SK-N-SH (cell line): ENCODE data around the gene FRYL. TPM values are rescaled to one million over a fixed set of nuclear protein-coding genes. Genes with fewer than 3 reads are reported as not detected.
"Not testable (repeated sequence)": the region's sequence is repeated elsewhere in the genome, so short reads cannot be mapped to it uniquely, and the experiment has no call there.

Experiments
- CTCF ChIA-PET: fragments of 300-600, 350-600 bp; formaldehyde crosslinking; extraction: SDS; loops from one replicate; lab custom pipeline; 2021; lab: Yijun Ruan, JAX
- POLR2A ChIA-PET: fragments of 350-600 bp; sonication (Branson Sonifier 250); formaldehyde crosslinking; extraction: SDS; loops from one replicate; lab custom pipeline; 2020; ENCODE audit warnings: antibody characterized with exemption, inconsistent platforms; lab: Yijun Ruan, JAX
- DNase-seq: peaks from one replicate; pipeline ENCODE4 v3.0.0; 2012
- H2AFZ ChIP-seq: fragments of 200-600 bp; sonication (generic); 2 replicates; pipeline ENCODE4 v1.8.1; 2016; ENCODE audit warnings: antibody characterized with exemption, mild to moderate bottlenecking, low read depth
- H3F3A ChIP-seq: fragments of 200-600 bp; sonication (generic); replicated peaks from 2 replicates; pipeline ENCODE3; 2016; ENCODE audit warnings: antibody characterized with exemption, mild to moderate bottlenecking; ENCODE audit not compliant: insufficient read depth
- H3K27ac ChIP-seq, 2 experiments: fragments of 200-500 bp in 1 of 2; fragments of 200-600 bp in 1 of 2; sonication (Bioruptor generic) in 1 of 2; sonication (generic), shearing (Covaris generic) in 1 of 2; 2 replicates each; pipeline versions ENCODE4 v1.5.1 to v1.6.1; 2014 to 2016; ENCODE audit warnings: low read depth in 2 of 2, inconsistent platforms in 1 of 2, low read length in 1 of 2, mild to moderate bottlenecking in 1 of 2, mixed read lengths in 1 of 2
- H3K27me3 ChIP-seq: fragments of 200-600 bp; sonication (generic), shearing (Covaris generic); 2 replicates; pipeline ENCODE4 v1.6.1; 2016; ENCODE audit warnings: mixed run types; ENCODE audit not compliant: insufficient read depth
- H3K36me3 ChIP-seq, 2 experiments: fragments of 200-500 bp in 1 of 2; fragments of 200-600 bp in 1 of 2; sonication (Bioruptor generic) in 1 of 2; sonication (generic) in 1 of 2; replicated peaks in 1 of 2; 2 replicates each; pipeline versions ENCODE3 to v1.5.1; 2014 to 2016; ENCODE audit warnings: low read length in 1 of 2, mild to moderate bottlenecking in 1 of 2; ENCODE audit not compliant: insufficient read depth in 2 of 2, control insufficient read depth in 1 of 2
- H3K4me1 ChIP-seq, 2 experiments: fragments of 200-500 bp in 1 of 2; fragments of 200-600 bp in 1 of 2; sonication (Bioruptor generic) in 1 of 2; sonication (generic), shearing (Covaris generic) in 1 of 2; 2 replicates each; pipeline versions ENCODE4 v1.5.1 to v1.6.1; 2014 to 2016; ENCODE audit warnings: low read depth in 1 of 2, low read length in 1 of 2, mixed run types in 1 of 2; ENCODE audit not compliant: insufficient read depth in 2 of 2, control insufficient read depth in 1 of 2
- H3K4me2 ChIP-seq: fragments of 200-600 bp; sonication (generic), shearing (Covaris generic); 2 replicates; pipeline ENCODE4 v1.6.1; 2017; ENCODE audit warnings: mixed run types
- H3K4me3 ChIP-seq, 2 experiments: fragments of 200-500 bp in 1 of 2; fragments of 200-600 bp in 1 of 2; sonication (Bioruptor generic) in 1 of 2; sonication (generic), shearing (Covaris generic) in 1 of 2; 2 replicates each; pipeline versions ENCODE4 v1.5.1 to v1.8.1; 2014 to 2016; ENCODE audit warnings: low read depth in 2 of 2, inconsistent platforms in 1 of 2, low read length in 1 of 2, mild to moderate bottlenecking in 1 of 2, mixed read lengths in 1 of 2, moderate library complexity in 1 of 2
- H3K79me2 ChIP-seq: fragments of 200-600 bp; sonication (generic); 2 replicates; pipeline ENCODE4 v1.8.1; 2017; ENCODE audit warnings: mild to moderate bottlenecking; ENCODE audit not compliant: insufficient read depth
- H3K9ac ChIP-seq: fragments of 200-600 bp; sonication (generic); 2 replicates; pipeline ENCODE4 v1.6.1; 2017; ENCODE audit warnings: mixed run types
- H3K9me2 ChIP-seq: fragments of 200-600 bp; sonication (generic); 2 replicates; pipeline ENCODE4 v1.6.1; 2017; ENCODE audit warnings: mixed run types
- H3K9me3 ChIP-seq: fragments of 200-600 bp; sonication (generic); 2 replicates; pipeline ENCODE4 v1.6.1; 2017; ENCODE audit warnings: mixed run types, mild to moderate bottlenecking, moderate library complexity
- H4K20me1 ChIP-seq: fragments of 200-600 bp; sonication (generic); 2 replicates; pipeline ENCODE4 v1.6.1; 2017; ENCODE audit warnings: mild to moderate bottlenecking, mixed run types; ENCODE audit not compliant: insufficient read depth
- CHD2 ChIP-seq: fragments of 150-350 bp; IDR thresholded peaks from 2 replicates; pipeline ENCODE4 v1.6.1; 2018; ENCODE audit warnings: low read length; ENCODE audit not compliant: partially characterized antibody
- ELF1 ChIP-seq: IDR thresholded peaks from 2 replicates; pipeline ENCODE4 v1.4.0; 2012
- EP300 ChIP-seq, 2 experiments: IDR thresholded peaks; 2 replicates each; pipeline versions ENCODE4 v1.4.0 to v1.6.1; 2012; ENCODE audit warnings: borderline replicate concordance in 1 of 2, low read depth in 1 of 2, low read length in 1 of 2
- EZH2phosphoT487 ChIP-seq: fragments of 200-600 bp; sonication (generic); IDR thresholded peaks from 2 replicates; pipeline ENCODE4 v1.6.1; 2017; ENCODE audit warnings: low read depth, mixed run types, mild to moderate bottlenecking, antibody characterized with exemption, moderate library complexity, borderline replicate concordance
- FOXJ3 ChIP-seq: sonication (generic); formaldehyde crosslinking; IDR thresholded peaks from 2 replicates; pipeline ENCODE4 v1.5.1; 2020; ENCODE audit warnings: mild to moderate bottlenecking, missing genetic modification reagents
- FOXM1 ChIP-seq: IDR thresholded peaks from 2 replicates; pipeline ENCODE4 v1.4.0; 2012; ENCODE audit warnings: low read depth, mild to moderate bottlenecking
- MXI1 ChIP-seq: IDR thresholded peaks from 2 replicates; pipeline ENCODE4 v1.6.1; 2012; ENCODE audit warnings: mild to moderate bottlenecking, low read depth, low read length, improper control_type of control experiment
- RAD21 ChIP-seq: IDR thresholded peaks from 2 replicates; pipeline ENCODE4 v1.6.1; 2012; ENCODE audit warnings: mild to moderate bottlenecking, low read length
- RCOR1 ChIP-seq: fragments of 150-350 bp; IDR thresholded peaks from 2 replicates; pipeline ENCODE4 v1.6.1; 2017; ENCODE audit warnings: antibody characterized with exemption, low read length
- SMC3 ChIP-seq: IDR thresholded peaks from 2 replicates; pipeline ENCODE4 v1.6.1; 2012; ENCODE audit warnings: low read depth, low read length, improper control_type of control experiment
- TAF1 ChIP-seq: IDR thresholded peaks from 2 replicates; pipeline ENCODE4 v1.6.1; 2012; ENCODE audit warnings: low read depth, mild to moderate bottlenecking, low read length, moderate library complexity, borderline replicate concordance
- TCF12 ChIP-seq: IDR thresholded peaks from 2 replicates; pipeline ENCODE4 v1.4.0; 2012
- TEAD4 ChIP-seq: IDR thresholded peaks from 2 replicates; pipeline ENCODE4 v1.4.0; 2012; ENCODE audit warnings: mild to moderate bottlenecking, borderline replicate concordance; ENCODE audit not compliant: insufficient read depth
- WGBS: methylation state at CpG from one replicate; pipeline ENCODE4 v1.1.6; 2017; ENCODE audit warnings: low lambda C conversion rate; 5-methylcytosine and 5-hydroxymethylcytosine counted together
- polyA plus RNA-seq, 3 experiments: library from polyadenylated mRNA; depleted of rRNA; stranded (reverse); fragments of >200 nt; gene quantifications; 2 replicates each; pipeline ENCODE4 v1.2.3, GENCODE V29; 2012
- TF ChIP-seq, protein P1 (sequence below): IDR thresholded peaks from 2 replicates; pipeline ENCODE4 v1.4.0; 2012; ENCODE audit warnings: low read depth, borderline replicate concordance
- TF ChIP-seq, protein P2 (sequence below): fragments of 150-350 bp; IDR thresholded peaks from 2 replicates; pipeline ENCODE4 v1.6.1; 2016; ENCODE audit warnings: mild to moderate bottlenecking, low read depth, low read length
- TF ChIP-seq, protein P3 (sequence below): fragments of 200-600 bp; sonication (generic); IDR thresholded peaks from 2 replicates; pipeline ENCODE4 v1.6.1; 2017; ENCODE audit warnings: antibody characterized with exemption, mild to moderate bottlenecking, moderate library complexity

FRYL gene
- polyA plus RNA-seq, 1 of the 3 experiments (the other 2 are of a cell fraction): 8.2 TPM

DNA sequence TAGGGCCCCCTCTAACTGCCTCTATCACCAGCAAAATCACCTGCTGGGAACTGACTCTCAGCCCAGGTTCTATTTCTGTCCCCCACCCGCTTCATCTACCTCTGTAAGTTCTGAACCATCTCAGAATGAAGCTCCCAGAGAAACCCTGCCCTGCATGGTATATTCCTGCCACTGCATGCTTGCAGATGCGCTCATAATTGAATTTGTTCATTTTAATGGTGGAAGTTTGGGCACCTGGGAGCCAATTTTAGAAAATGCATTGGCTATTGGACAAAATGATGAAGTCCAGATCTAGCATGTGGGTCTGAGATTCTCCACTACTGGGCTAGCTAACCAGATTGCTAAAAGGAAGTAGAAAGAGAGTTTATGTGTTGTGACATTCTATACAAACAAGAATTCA is 325.5 kb downstream of the FRYL start (continued):
- TF ChIP-seq ELF1 (no peak), EZH2phosphoT487 (no peak), RCOR1 (peak; percentile 93), TAF1 (no peak), TCF12 (peak; percentile 29; the same call in 1 of the 2 replicates), EP300 (IDR thresholded peaks at IDR 0.05; ENCODE audit: borderline replicate concordance in 1 of 2, low read depth in 1 of 2, low read length in 1 of 2) (peak in 1 of 2 experiments; percentile 93; a peak in 2 of 4 replicates), TEAD4 (no peak), FOXM1 (no peak), MXI1 (0 out of 2 replicates have a peak, but pooled peaks have one; percentile 50), FOXJ3 (0 out of 2 replicates have a peak, but pooled peaks have one; percentile 39), CHD2 (peak; percentile 76), RAD21 (peak; percentile 31), SMC3 (no peak)
- TF ChIP-seq, protein P1, sequence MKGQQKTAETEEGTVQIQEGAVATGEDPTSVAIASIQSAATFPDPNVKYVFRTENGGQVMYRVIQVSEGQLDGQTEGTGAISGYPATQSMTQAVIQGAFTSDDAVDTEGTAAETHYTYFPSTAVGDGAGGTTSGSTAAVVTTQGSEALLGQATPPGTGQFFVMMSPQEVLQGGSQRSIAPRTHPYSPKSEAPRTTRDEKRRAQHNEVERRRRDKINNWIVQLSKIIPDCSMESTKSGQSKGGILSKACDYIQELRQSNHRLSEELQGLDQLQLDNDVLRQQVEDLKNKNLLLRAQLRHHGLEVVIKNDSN: no peak
- TF ChIP-seq, protein P2, sequence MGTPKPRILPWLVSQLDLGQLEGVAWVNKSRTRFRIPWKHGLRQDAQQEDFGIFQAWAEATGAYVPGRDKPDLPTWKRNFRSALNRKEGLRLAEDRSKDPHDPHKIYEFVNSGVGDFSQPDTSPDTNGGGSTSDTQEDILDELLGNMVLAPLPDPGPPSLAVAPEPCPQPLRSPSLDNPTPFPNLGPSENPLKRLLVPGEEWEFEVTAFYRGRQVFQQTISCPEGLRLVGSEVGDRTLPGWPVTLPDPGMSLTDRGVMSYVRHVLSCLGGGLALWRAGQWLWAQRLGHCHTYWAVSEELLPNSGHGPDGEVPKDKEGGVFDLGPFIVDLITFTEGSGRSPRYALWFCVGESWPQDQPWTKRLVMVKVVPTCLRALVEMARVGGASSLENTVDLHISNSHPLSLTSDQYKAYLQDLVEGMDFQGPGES: no peak
- TF ChIP-seq, protein P3, sequence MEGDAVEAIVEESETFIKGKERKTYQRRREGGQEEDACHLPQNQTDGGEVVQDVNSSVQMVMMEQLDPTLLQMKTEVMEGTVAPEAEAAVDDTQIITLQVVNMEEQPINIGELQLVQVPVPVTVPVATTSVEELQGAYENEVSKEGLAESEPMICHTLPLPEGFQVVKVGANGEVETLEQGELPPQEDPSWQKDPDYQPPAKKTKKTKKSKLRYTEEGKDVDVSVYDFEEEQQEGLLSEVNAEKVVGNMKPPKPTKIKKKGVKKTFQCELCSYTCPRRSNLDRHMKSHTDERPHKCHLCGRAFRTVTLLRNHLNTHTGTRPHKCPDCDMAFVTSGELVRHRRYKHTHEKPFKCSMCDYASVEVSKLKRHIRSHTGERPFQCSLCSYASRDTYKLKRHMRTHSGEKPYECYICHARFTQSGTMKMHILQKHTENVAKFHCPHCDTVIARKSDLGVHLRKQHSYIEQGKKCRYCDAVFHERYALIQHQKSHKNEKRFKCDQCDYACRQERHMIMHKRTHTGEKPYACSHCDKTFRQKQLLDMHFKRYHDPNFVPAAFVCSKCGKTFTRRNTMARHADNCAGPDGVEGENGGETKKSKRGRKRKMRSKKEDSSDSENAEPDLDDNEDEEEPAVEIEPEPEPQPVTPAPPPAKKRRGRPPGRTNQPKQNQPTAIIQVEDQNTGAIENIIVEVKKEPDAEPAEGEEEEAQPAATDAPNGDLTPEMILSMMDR: no peak

DNA sequence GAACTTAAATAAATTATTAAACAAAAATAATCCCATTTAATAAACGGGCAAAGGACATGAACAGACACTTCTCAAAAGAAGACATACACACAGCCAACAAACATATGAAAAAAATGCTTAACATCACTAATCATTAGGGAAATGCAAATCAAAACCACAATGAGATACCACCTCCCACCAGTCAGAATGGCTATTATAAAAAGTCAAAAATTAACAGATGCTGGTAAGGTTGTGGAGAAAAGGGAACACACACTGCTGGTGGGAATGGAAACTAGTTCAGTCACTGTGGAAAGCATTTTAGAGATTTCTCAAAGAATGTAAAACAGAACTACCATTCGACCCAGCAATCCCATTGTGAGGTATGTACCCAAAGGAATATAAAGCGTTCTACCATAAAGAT is 328.4 kb downstream of the FRYL start:
- H3K9ac ChIP-seq, H3K27me3 ChIP-seq, H2AFZ ChIP-seq, H3K36me3 ChIP-seq, H3K4me2 ChIP-seq, POLR2A ChIA-PET, H3K79me2 ChIP-seq, H4K20me1 ChIP-seq, CTCF ChIA-PET, H3K9me2 ChIP-seq, H3K9me3 ChIP-seq, H3K27ac ChIP-seq, H3K4me3 ChIP-seq, DNase-seq, H3F3A ChIP-seq: not testable (repeated sequence)
- H3K4me1 ChIP-seq: peaks cover 0 to 10% of the 10 kb centered on the region in 2 experiments; a peak in 1 of 4 replicates
- 87% methylated on average over 3 of the region's 3 CpGs for WGBS
